ENCODE results near the gene ZFP62.

ZFP62 gene

DNA sequence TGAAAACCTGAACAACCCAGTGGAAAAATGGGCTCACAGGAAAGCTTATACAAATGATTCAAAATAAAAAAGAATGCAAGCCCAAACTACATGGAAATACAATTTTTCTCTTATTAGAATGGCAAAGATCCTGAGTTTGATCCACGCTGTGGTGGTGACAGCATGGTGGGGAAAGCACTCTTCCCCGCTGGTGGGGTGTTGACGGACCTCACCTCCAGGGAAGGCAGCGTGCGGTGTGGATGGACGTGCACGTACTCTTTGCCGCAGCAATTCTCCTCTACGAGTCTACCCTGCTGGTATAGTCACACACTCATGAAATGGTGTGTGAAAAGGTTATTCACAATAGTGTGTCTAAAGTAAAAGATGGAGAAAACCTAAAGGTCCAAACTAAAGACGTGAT lies 5.9 kb upstream of the ZFP62 start:
- DNase-seq = no peak

DNA sequence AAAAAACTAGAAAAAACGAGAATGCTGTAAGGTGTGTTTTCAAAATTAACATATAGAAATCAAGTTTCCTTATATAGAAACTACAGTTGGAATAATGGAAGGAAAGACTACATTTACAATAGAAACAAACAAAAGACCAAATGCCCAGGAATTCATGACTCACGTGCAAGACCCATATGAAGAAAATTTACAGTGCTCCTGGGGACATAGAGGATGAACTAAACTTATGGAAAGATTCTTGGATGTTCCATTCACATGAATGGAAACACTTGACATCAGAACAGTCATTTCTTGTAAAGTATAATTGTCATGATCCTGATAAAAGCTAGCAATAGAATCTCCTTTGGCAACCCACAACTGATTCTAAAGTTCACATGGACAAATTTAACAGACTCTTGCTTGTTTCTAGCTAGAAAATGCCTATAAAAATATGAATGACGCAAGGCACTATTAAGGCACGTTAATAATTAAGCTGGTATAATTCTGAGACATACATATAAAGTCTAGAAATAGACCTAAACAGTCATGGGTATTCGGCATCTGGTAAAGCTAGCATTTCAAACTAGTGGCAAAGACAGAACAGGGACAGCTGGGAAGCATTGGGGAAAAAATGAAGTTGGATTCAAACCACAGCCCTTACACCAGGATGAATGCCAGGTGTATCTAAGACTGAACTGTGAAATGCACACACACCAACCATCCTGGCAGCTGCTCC lies 5.1 kb upstream of the ZFP62 start:
- DNase-seq = no peak

DNA sequence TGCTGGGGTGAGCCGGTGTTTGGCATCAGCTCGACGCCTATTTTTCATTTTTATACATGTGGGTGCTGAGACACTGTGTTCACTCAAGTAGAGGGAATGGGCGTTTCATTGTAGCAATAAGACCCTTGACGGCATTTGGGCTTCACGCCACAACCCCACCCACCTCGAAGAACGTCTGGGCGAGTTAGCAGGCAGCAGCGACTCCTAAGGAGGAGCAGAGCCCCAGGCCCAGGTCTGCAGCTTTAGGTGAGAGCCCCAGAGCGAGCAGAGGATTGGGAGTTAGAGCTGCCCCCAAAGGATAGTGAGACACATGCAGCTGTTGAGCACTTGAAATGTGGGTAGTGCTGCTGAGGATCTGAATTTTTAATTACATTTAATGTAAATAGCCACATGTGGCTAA lies 1.6 kb upstream of the ZFP62 start:
- DNase-seq = no peak

DNA sequence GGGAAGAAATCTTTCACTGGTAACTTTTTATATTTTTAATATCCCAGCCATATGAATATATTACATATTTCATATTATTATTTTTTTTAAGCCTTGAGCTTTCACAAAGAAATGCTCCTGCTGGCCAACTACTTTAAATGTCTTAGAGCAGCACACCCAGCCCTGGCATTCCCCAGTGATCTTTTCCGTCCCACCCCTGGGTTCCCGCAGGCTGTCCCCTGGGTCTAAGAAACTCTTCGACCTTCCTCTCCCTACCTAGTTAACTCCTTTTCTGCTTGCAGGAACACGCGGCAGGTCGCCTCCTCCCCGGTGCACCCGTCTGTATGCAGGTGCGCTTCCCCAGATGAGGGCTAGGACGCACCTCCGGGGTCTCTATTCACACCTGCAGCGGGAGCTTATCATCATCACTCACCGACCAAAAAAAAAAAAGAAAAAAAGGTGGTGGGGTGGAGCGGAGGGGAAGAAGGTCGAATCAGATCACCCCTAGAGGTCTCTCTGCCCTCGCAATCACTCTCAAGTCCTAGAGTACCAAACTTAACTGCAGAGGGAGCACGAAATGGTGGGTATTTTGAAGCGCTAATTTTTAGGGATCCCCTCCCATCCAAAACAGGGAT lies 696 bp downstream of the ZFP62 start:
- DNase-seq = peak; percentile 80

DNA sequence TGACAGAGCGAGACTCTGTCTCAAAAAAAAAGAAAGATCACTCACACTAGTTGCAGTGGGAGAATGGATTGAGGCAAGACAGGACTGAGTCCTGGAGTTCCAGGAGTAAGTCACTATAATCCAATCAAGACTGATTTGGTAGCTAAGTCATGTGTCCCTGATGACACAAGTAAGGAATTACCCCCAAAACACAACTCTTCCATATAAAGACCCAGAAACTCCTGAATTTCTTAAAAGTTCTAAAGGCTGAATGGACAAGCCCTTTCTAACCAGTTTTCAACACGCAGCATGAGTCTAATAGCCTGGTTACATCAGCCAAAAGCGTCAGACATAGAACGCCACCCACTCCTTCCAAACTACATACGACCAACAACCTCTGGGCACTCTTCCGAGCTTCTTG lies 2.5 kb downstream of the ZFP62 start:
- DNase-seq = no peak

DNA sequence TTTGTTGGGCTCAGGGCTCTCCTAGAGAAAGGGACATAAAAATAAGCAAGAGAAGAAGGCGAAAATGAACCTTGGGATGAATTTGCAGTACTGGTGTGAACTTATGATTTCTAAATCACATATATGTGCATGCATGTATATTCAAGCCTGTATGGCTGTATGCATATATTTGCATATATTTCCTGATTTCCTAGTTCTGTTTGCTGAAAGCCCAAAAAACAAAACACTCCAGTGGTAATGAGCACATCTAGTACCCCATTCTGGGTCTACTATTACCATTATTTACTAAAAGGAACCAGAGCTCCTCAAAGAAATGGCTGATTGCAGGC lies 7.3 kb downstream of the ZFP62 start:
- DNase-seq = no peak

DNA sequence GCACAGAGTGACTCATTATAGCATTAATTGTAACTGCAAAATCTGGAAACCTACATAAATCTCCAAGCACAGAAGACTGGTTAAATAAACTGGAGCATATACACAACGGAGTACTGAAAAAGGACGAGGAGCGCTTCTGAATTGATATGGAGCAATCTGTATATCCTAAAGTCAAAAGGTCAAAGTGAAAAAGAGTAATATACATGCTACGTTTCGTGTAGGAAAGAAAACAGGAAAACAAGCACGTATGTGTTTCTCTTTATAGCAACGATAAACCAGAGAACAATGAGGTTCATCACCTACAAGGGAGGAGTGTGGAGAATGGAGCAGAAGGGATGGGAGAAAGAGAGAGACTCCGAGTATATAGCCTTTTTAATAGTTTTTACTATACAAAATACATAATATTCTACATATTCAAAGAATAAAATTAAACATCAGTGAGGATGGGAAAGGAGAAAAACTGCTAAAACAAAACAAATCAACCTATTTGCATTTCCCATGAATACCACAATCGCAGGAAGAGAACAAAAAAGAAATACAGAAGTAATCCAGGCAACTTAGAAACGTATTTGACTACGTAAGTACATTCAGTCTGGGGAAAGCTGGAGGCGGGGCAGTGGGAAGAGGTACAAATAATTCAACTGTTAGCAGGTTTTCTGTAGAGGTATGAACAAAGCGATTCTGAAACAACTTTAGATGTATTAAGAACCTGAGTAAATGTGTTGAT lies 7.8 kb downstream of the ZFP62 start:
- no peak for DNase-seq

DNA sequence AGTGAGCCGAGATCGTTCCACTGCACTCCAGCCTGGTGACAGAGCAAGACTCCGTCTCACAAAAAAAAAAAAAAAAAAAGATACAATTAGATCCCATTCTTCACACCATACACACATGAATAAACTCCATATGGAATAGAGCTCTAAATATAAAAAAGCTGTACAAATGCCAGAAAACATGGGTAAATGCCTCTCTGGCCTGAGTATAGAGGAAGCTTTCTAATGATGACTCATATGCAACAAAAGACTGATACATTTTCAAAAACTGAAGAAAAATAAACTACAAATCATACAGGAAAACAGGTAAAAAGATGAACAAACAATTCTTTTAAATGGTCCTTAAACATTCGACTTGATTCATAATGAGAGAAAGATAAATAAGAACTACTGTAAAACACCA lies 8.6 kb downstream of the ZFP62 start:
- no peak for DNase-seq

DNA sequence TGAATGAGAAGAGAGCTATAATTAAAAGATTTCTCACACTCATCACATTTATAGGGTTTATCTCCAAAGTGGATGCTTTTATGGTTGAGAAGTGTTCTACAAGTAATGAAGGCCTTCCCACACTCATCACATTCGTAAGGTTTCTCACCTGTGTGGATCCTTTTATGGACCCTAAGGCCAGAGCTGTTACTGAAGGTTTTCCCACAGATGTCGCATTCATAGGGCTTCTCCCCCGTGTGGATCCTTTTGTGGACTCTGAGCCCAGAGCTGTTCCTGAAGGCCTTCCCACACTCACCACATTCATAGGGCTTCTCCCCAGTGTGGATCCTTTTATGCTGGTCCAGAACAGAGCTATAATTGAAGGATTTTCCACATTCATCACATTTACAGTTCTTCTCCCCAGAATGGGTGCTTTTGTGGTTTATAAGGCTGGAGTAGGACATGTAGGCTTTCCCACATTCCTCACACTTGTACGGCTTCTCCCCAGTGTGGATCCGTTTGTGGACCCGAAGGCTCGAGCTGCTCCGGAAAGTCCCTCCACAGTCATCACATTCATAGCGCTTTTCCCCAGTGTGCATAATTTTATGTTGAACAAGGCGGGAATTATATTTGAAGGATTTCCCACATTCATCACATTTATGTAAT lies 10.5 kb downstream of the ZFP62 start:
- no peak for DNase-seq

DNA sequence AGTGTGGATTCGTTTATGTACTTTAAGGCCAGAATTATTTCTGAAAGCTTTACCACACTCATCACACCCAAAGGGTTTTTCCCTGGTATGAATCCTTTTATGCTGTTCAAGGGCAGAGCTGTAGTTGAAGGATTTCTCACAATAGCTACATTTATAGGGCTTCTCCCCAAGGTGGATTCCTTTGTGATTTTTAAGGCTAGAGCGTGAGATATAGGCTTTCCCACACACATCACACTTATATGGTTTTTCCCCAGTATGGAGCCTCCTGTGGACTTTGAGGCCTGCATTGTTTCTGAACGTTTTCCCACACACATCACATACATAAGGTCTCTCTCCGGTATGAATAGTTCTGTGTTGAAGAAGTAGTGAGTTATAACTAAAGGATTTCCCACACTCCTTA lies 11.2 kb downstream of the ZFP62 start:
- DNase-seq = no peak

DNA sequence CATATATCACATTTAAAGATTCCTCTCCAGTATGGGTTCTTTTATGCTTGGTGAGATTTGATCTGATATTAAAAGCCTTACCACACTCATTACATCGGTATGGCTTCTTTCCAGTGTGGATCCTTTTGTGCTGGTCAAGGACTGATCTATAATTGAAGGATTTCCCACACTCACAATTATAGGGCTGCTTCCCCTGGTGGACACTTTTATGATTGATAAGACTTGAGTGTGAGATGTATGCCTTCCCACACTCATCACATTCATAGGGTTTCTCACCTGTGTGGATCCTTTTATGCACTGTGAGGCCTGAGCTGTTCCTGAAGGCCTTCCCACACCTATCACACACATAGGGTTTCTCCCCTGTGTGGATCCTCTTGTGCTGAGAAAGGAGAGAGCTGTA lies 12.2 kb downstream of the ZFP62 start:
- no peak for DNase-seq

DNA sequence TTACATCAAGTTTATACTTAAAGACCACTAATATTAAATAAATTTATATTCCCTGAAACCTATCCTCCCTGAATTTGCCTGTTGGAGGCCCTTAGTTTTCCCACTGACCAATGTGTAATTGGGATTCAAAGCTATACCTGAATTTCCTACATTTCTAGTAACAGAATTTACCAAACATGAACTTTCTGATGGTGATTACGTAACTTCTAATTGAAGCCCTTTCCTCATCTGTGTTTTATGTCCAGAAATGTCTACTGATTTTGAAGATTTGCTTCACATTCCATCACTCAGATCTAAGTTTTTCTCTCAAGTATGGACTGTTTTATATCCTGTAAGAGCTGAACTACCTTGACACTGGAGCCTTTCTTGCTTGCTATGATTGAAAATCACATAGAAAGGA lies 12.8 kb downstream of the ZFP62 start:
- no peak for DNase-seq

DNA sequence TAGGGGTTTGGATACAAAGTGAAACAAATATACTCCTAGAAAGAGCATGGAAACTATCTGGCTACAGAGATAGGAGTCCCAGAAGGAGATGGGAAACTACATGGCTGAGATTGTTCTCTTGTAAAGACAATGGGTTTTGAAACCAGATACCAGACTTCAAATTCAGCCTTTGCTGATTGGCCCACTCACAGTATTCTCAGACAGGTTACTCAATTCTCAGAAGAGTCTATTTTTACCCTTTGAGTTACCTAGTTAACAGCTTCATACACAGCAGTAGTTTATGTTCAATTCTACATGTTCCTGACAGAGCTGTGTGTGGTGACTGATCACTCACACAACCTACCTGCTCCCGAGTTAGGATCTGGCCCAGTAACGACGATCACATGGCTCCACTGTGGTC lies 14.1 kb downstream of the ZFP62 start:
- DNase-seq = no peak

DNA sequence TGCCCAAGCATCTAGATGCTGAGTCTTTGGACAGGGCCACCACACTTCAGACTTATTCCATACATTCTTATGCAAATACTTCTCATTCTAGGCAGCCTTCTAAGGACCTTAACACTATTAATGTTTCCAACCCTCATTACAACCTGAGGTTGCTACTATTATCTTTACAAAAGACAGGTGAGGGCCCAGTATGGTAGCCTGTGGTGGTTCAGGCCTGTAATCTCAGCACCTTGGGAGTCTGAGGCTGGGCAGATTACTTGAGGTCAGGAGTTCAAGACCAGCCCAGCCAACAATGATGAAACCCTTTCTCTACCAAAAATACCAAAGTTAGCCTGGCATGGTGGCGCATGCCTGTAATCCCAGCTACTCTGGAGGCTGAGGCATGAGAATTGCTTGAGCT lies 16.2 kb downstream of the ZFP62 start:
- no peak for DNase-seq

DNA sequence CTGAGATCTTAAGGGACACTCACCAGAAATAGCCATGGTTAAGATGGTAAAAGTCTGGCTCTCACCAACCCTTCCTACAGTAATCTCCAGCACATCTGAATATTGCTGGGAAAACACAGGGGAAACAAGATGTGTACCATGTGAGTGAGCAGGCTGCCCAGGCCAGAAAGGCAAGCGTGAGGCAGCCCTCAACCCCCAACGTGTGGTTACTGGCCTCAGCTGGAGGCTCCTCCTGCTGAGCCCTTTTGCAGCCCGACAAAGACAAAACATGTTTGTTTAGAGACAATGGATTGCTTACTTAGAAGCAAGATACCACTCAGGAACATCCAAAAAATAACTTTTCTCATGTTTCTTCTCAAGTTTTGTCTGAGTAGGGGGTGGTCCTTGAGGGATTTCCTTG lies 16.6 kb downstream of the ZFP62 start:
- no peak for DNase-seq

DNA sequence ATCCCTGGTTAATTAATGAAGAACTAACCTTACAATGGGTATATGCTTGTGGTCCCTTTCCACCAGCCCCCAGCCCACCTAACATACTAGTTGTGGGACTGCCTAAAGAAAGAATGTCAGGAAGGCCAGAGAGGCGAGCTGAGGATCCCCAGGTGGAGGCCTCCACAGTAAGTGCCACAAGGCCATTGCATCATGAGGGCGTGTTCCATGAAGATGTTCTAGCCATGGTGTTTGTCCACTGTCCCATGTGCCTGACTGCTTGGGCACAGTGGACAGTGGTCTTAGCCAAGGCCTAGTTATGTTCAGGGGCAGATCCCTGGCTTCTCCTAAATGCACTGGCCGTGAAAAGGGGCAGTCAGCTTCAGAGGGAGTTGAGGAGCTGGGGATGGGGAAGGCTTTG lies 21.1 kb downstream of the ZFP62 start:
- DNase-seq = no peak

DNA sequence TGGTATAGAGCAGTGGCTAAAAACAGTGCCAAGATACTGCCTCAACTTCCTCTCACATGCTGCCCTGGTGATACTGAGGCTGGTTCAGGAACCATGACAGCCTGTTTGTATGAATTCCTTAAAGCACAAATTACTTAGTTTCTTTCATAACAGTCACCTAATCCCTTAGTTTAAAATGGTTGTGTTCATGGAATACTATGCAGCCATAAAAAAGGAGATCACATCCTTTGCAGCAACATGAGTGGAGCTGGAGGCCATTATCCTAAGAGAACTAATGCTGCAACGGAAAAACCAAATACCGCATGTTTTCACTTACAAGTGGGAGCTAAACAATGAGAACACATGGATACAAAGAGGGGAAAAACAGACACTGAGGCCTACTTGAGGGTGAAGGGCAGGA lies 21.8 kb downstream of the ZFP62 start:
- DNase-seq = no peak

DNA sequence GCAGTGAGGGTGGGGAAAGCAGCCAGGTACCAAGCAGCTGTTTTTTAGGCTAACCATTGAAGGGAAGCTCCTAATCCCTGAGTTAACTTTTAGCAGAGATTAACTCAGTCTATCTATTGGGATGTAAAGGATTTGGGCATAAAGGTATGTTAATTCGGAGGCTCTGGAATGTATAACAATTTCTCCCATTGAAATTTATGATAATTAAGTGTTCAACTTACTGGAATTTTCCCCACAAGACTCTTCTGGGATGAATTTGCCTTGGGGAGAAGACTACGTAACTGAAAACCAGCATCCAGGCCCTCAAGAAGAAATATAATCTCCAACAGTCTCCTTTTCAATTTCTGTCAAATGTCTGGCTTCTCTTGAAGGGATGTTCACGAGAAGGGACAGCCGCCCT lies 23.6 kb downstream of the ZFP62 start:
- no peak for DNase-seq

DNA sequence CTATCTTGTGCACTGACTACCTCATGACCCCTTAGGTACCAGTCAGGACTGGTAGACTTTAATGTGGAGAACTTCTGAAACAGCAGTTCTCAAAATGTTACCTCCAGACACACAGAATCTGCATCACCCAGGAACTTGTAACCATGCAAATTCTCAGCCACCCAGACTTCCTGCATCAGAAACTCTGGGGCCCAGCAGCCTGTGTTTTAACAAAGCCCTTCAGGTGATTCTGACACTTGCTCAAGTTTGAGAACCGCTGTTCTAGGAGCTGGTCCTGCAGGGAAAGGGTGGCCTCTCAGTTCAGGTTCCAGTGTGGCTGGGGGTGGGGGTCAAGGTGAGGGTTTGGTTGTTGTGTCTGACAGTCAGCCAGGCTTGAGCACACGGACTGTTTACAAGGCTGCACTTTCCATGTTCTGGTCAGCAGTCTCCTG lies 28.4 kb downstream of the ZFP62 start:
- peak; percentile 35 for DNase-seq

DNA sequence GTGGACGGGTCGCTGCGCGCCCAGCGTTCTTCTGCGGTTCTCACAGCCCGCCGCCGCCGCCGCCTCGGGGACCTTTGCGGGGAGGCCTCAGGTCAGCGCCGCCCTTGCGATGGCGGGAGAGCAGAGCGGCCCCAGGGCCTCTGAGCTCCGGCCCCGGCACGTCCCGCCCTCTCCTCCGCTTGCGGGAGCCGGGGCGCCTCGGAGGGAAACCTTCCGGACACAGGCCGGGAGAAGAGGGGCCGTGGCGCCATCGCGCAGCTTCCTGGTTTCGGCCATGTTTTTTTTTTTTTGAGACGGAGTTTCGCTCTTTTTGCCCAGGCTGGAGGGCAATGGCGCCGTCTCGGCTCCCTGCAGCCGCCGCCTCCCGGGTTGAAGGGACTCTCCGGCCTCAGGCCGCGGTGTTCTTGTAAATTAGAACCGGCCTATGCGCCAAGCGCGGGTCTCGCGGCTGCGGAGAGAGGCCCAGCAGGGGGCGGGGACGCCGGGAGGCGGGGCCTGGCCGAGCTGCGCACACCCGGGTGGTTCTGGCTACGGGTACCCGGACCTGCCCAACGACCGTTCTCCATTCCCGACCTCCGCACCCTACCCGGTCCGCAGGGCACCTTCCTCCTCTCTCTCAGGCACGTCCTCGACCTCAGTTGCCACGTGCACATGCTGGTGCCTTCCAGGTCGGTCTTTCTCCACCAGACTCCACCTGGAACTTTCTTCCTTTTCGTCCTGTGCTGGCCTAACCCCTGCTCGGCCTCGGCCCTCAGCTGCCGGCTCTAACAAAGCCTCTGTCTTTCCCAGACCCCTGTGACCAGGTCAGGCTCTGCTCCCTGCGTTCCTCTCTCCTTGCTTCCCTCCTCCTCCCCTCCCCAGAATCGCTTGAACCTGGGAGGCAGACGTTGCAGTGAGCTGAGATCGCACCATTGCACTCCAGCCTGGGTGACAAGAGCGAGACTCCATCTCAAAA lies 29.7 kb downstream of the ZFP62 start:
- DNase-seq = peak; percentile 85

DNA sequence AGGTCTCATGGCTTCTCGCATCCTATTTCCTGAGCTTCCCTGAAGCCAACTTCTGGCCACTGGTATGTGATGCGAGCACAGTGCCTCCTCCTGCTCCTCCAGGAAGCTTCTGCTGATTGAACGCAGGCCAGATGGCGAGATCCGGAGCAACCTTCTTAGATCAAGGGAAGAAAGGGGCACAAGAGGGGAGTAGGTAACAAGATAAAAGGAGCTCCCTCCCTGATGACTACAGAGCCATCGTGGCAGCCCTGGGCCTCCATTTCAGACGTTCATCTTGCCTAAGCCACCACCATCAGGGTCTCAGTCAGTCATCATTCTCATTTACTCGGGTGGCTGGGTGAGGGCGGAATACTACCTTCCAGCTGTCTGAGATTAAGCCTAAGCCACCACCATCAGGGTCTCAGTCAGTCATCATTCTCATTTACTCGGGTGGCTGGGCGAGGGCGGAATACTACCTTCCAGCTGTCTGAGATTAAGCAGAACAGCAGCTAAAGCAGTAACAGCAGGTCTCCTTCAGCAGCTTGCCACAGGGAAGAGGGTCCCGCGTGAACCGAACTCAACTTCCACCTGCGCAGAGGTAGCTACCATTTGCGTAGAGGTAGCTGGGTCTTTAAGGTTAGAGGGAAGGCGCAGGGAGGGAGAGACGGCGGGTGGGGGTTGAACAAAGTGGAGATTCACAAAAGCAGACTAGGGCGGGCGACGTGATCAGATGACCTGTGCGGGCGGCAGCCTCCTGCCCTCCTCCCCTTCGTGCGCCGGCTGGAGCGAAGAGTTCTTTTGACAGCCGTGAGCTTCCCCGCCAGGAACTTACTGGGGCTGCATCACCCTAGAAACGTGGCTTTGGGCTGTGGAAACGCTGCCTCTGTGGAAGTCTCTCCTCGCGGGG lies 30.6 kb downstream of the ZFP62 start:
- DNase-seq = peak; percentile 79

DNA sequence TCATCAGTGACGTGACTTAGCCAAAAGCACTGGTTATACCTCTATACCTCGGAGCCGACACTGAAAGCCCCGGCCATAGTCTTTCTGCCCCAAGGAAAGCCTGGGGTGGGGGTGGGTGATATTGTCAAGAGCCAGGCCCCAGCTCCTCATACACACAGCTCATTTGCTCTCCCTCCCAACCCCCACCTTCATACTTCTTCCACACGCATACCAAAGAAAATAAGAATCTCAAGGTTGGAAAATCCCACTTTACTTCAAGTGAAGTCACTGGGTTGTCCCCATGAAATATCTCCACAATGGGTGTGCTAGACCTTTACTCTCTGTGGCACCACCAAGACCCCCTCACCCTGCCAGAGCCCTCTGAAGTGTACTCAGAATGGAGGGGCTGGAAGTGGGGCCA lies 31.4 kb downstream of the ZFP62 start:
- DNase-seq = no peak
